ENCODE data around the gene STXBP4.

GRCh38 chr17:55200904-55201303 is 232.3 kb downstream of the STXBP4 start:
- TF ChIP-seq POLR2AphosphoS5 (IDR thresholded peaks at IDR 0.05), result no peak
- no peak for TF ChIP-seq CTCF (IDR thresholded peaks at IDR 0.05)
- TF ChIP-seq EP300 (IDR thresholded peaks at IDR 0.05), result no peak
- no peak for TF ChIP-seq POLR2A (IDR thresholded peaks at IDR 0.05; ENCODE audit: low read depth)
